Measurements from ENCODE around the gene TBCCD1. TPM values are rescaled to one million over a fixed set of nuclear protein-coding genes. Genes with fewer than 3 reads are reported as not detected.

Gene TBCCD1
- total RNA-seq, 1 experiment from 2014 or later, result 25.1 TPM

DNA sequence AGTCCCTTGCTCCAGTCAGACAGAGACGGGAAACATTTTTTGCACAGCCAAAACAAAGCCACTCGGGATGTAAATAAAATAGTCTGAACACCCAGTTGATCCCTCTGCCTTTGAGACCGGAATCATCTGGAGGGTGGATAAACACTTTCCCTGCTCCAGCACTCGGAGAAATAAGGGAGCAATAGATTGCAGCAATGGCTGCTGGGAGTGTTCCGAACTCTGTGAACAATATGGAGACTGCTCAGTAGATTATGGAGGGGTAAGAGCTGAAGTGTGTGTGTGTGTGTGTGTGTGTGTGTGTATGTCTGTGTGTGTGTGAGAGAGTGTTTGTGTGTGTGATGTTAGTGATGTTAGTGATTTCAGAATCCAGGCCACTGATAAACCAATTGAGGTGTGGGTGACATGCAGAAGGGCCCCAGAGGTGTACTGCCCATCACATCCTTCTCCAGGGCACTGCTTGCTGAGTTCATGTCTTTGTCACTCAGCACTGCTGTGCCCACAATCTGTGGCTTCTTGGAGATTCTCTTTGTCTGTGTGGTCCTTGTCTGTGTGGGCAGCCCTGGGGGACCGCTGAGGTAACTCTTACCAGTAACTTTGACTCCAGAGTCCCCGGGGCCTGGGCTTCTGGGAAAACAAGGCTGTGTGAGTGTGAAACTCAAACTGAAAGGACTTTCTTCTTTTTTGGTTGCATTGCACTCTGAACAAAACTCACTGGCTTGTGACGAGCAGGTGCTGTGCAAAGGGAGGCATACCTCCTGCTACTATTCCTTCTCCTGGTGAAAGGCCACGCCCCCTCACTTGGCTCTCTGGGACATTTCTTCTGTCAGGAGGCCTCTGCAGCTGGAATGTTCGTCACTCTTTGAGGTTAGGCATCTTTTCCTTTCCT lies 45.9 kb downstream of the TBCCD1 start:
- no peaks in the 10 kb centered on the region for H3K4me1 Mint-ChIP-seq (ENCODE audit: low read depth, unreplicated experiment)
- TF ChIP-seq, protein P1, sequence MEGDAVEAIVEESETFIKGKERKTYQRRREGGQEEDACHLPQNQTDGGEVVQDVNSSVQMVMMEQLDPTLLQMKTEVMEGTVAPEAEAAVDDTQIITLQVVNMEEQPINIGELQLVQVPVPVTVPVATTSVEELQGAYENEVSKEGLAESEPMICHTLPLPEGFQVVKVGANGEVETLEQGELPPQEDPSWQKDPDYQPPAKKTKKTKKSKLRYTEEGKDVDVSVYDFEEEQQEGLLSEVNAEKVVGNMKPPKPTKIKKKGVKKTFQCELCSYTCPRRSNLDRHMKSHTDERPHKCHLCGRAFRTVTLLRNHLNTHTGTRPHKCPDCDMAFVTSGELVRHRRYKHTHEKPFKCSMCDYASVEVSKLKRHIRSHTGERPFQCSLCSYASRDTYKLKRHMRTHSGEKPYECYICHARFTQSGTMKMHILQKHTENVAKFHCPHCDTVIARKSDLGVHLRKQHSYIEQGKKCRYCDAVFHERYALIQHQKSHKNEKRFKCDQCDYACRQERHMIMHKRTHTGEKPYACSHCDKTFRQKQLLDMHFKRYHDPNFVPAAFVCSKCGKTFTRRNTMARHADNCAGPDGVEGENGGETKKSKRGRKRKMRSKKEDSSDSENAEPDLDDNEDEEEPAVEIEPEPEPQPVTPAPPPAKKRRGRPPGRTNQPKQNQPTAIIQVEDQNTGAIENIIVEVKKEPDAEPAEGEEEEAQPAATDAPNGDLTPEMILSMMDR (IDR thresholded peaks at IDR 0.05; ENCODE audit: unreplicated experiment), result no peak
- H3K27me3 Mint-ChIP-seq (ENCODE audit: unreplicated experiment), result peaks cover 72% of the 10 kb centered on the region
- CTCF ChIA-PET, result interaction anchor here (0.9 kb wide), 1 partner anchor 168 kb away, joined by 4 read pairs; no protein-coding TSS in a partner anchor
- DNase-seq, result no peak
- no peak overlapping the region for H3K4me3 Mint-ChIP-seq (ENCODE audit: low read depth, unreplicated experiment)
- H3K9me3 Mint-ChIP-seq (ENCODE audit: low read depth, unreplicated experiment), result no peaks in the 10 kb centered on the region
- intact Hi-C loops (cut with micrococcal nuclease; ENCODE audit: unreplicated experiment), result no loop called here
- BruUV-seq (replicated peaks), result no TSS peak
- H3K36me3 Mint-ChIP-seq (ENCODE audit: insufficient read depth, unreplicated experiment), result no peaks in the 10 kb centered on the region
- no peak overlapping the region for H3K27ac Mint-ChIP-seq (ENCODE audit: unreplicated experiment)

DNA sequence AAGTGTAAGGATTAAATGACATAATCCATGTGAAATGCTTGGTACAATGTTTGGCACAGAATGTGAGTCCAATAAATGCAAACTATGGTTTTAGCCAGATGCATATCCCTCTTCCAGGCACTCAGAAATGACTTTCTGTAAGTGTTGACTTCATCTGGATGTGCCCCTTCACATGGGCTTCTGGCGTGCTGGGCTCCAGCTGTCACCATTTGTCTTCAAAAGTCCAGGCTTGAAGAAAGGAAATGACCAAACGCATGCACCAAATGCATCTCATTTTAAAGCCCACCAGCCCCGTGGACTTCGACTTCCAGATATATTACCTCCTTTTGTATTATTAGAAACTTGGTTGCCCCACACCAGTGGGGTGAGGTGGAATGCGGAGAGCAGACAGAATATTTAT lies 46.7 kb downstream of the TBCCD1 start:
- Mint-ChIP-seq H3K4me1 (ENCODE audit: low read depth, unreplicated experiment) (no peaks in the 10 kb centered on the region), H3K27ac (ENCODE audit: unreplicated experiment) (no peak overlapping the region), H3K9me3 (ENCODE audit: low read depth, unreplicated experiment) (no peaks in the 10 kb centered on the region), H3K4me3 (ENCODE audit: low read depth, unreplicated experiment) (no peak overlapping the region), H3K36me3 (ENCODE audit: insufficient read depth, unreplicated experiment) (no peaks in the 10 kb centered on the region), H3K27me3 (ENCODE audit: unreplicated experiment) (peaks cover 79% of the 10 kb centered on the region)
- TF ChIP-seq, protein P1 (IDR thresholded peaks at IDR 0.05; ENCODE audit: unreplicated experiment), result no peak
- no TSS peak for BruUV-seq (replicated peaks)
- intact Hi-C loops (cut with micrococcal nuclease; ENCODE audit: unreplicated experiment), result no loop called here
- CTCF ChIA-PET, result interaction anchor here (0.9 to 1.3 kb wide), 2 partner anchors 20 to 168 kb away, joined by 4 to 5 read pairs; no protein-coding TSS in a partner anchor
- DNase-seq, result no peak

DNA sequence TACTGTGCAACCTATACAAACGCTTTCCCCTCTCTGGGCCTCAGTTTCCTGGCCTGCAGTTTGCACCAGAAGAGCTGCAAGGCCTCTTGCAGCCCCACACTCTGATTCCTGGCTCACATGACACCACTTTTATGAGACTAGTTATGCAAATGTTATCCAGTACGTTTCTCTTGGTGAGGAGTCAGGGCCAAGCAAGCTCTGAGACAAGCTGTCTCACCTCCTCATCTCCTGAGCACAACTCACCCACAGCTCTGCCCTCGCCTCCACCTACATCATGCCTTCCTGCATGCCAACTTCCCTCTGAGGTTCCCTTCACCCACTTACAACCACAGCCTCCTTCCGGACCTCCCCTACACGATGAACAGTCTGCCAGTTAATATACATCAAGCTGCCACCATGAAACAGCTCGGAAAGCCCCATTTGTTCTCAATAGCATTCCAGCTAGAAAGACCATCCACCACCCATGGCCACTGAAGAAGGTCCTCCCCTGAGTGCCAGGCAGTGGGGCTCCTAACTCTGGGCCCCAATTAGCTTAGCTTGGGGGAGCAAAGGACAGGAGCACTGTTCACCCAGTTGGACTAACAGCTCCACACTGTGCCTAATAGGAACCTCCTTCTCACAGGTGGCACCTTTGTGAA lies 48.0 kb downstream of the TBCCD1 start:
- no peaks in the 10 kb centered on the region for H3K4me1 Mint-ChIP-seq (ENCODE audit: low read depth, unreplicated experiment)
- intact Hi-C loops (cut with micrococcal nuclease; ENCODE audit: unreplicated experiment), result no loop called here
- BruUV-seq (replicated peaks), result no TSS peak
- no peak overlapping the region for H3K27ac Mint-ChIP-seq (ENCODE audit: unreplicated experiment)
- CTCF ChIA-PET, result interaction anchor here (0.6 to 1.3 kb wide), 2 partner anchors 22 to 160 kb away, joined by 3 to 5 read pairs; no protein-coding TSS in a partner anchor
- H3K27me3 Mint-ChIP-seq (ENCODE audit: unreplicated experiment), result peaks cover 92% of the 10 kb centered on the region
- no peak overlapping the region for H3K4me3 Mint-ChIP-seq (ENCODE audit: low read depth, unreplicated experiment)
- DNase-seq, result no peak
- TF ChIP-seq, protein P1 (IDR thresholded peaks at IDR 0.05; ENCODE audit: unreplicated experiment), result no peak
- no peaks in the 10 kb centered on the region for H3K36me3 Mint-ChIP-seq (ENCODE audit: insufficient read depth, unreplicated experiment)
- H3K9me3 Mint-ChIP-seq (ENCODE audit: low read depth, unreplicated experiment), result no peaks in the 10 kb centered on the region

DNA sequence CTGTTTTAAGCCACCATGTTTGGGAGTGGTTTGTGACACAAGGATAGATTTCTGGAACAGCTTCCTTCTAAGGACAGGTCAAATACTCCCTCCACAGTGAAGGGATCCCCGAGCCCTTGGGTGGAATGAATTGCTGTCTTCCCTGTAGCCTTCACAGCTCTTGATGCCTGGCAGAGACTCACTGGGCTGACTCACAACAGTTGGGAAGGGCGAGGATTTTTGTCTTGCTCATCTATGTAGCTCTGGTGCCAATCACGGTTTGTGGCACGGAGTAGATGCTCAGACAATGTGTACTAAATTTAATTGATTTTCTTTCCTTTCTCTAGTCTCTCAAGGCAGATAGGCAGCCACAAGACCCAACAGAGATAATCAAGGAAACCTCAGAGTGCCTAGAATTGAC lies 49.9 kb downstream of the TBCCD1 start:
- H3K27me3 Mint-ChIP-seq (ENCODE audit: unreplicated experiment), result peaks cover 97% of the 10 kb centered on the region
- TF ChIP-seq, protein P1 (IDR thresholded peaks at IDR 0.05; ENCODE audit: unreplicated experiment), result no peak
- DNase-seq, result no peak

More for the DNA sequence above, 49.9 kb downstream of the TBCCD1 start:
- no peak overlapping the region for H3K4me3 Mint-ChIP-seq (ENCODE audit: low read depth, unreplicated experiment)
- no peaks in the 10 kb centered on the region for H3K9me3 Mint-ChIP-seq (ENCODE audit: low read depth, unreplicated experiment)
- no peaks in the 10 kb centered on the region for H3K4me1 Mint-ChIP-seq (ENCODE audit: low read depth, unreplicated experiment)
- no peak overlapping the region for H3K27ac Mint-ChIP-seq (ENCODE audit: unreplicated experiment)
- CTCF ChIA-PET, result no interaction called here
- BruUV-seq (replicated peaks), result no TSS peak
- intact Hi-C loops (cut with micrococcal nuclease; ENCODE audit: unreplicated experiment), result no loop called here
- H3K36me3 Mint-ChIP-seq (ENCODE audit: insufficient read depth, unreplicated experiment), result no peaks in the 10 kb centered on the region
